NB4 (cell line): Measurements from ENCODE around the gene CRADD.

Experiments
- POLR2A ChIP-seq: IDR thresholded peaks from 2 replicates; pipeline ENCODE4 v1.6.1; 2011; ENCODE audit warnings: mild to moderate bottlenecking; ENCODE audit not compliant: insufficient read length; ENCODE audit errors: extremely low read depth
- TF ChIP-seq, protein P1 (sequence below): IDR thresholded peaks from one replicate; pipeline ENCODE4 v1.5.1; 2012; ENCODE audit warnings: low read depth, low read length

DNA sequence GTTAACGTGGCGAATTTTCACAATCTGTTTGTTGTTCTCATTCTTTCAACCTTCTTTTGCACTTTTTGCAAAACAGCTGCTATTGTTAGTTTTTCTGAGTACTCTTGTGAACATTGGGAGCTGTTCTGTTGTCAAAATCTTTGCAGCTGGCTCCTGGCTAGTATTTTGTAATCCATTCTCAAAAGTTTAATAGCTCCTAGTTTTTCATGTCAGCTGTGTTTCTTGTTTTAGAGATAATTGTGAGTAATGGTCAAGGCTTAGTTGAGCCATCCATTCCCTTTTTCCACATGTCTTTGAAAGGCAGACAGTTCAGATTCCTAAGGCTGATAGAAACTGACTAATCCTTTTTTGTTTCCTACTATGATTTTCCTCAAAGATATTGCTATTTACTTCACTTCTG lies 39.1 kb upstream of the CRADD start:
- TF ChIP-seq POLR2A, result no peak
- TF ChIP-seq, protein P1, sequence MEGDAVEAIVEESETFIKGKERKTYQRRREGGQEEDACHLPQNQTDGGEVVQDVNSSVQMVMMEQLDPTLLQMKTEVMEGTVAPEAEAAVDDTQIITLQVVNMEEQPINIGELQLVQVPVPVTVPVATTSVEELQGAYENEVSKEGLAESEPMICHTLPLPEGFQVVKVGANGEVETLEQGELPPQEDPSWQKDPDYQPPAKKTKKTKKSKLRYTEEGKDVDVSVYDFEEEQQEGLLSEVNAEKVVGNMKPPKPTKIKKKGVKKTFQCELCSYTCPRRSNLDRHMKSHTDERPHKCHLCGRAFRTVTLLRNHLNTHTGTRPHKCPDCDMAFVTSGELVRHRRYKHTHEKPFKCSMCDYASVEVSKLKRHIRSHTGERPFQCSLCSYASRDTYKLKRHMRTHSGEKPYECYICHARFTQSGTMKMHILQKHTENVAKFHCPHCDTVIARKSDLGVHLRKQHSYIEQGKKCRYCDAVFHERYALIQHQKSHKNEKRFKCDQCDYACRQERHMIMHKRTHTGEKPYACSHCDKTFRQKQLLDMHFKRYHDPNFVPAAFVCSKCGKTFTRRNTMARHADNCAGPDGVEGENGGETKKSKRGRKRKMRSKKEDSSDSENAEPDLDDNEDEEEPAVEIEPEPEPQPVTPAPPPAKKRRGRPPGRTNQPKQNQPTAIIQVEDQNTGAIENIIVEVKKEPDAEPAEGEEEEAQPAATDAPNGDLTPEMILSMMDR, result no peak
